ENCODE results near the gene RBP3.

DNA sequence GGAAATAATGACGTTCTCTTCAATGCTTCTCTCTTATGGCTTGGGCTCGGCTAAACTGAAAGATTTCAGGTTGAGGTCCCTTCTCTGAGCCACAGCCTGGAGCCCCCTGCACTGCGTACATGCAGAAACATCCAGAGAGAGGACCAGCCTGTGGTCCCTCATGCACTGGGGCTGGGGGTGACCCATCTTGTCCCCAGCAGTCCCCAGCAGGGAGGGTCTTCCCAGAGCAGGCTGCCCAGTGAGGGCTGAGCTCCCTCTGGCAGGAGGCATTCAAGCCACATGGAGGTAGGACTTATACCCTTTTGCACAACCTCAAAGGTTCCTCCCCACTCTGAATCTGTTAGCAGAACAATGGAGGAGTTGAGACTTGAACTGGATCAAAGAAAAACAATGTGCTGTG, 40.8 kb upstream of the RBP3 start:
- TF ChIP-seq, protein P1, sequence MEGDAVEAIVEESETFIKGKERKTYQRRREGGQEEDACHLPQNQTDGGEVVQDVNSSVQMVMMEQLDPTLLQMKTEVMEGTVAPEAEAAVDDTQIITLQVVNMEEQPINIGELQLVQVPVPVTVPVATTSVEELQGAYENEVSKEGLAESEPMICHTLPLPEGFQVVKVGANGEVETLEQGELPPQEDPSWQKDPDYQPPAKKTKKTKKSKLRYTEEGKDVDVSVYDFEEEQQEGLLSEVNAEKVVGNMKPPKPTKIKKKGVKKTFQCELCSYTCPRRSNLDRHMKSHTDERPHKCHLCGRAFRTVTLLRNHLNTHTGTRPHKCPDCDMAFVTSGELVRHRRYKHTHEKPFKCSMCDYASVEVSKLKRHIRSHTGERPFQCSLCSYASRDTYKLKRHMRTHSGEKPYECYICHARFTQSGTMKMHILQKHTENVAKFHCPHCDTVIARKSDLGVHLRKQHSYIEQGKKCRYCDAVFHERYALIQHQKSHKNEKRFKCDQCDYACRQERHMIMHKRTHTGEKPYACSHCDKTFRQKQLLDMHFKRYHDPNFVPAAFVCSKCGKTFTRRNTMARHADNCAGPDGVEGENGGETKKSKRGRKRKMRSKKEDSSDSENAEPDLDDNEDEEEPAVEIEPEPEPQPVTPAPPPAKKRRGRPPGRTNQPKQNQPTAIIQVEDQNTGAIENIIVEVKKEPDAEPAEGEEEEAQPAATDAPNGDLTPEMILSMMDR (IDR thresholded peaks at IDR 0.05) = no peak
- no peak for TF ChIP-seq ZFX (IDR thresholded peaks at IDR 0.05; ENCODE audit: borderline replicate concordance)
